ENCODE results near the gene RASGRF1. TPM values are rescaled to one million over a fixed set of nuclear protein-coding genes. Genes with fewer than 3 reads are reported as not detected.

The RASGRF1 gene
- total and polyA plus RNA-seq, 7 donors, result 0.14 to 1.2 (median 0.58) TPM; not detected in 1

DNA sequence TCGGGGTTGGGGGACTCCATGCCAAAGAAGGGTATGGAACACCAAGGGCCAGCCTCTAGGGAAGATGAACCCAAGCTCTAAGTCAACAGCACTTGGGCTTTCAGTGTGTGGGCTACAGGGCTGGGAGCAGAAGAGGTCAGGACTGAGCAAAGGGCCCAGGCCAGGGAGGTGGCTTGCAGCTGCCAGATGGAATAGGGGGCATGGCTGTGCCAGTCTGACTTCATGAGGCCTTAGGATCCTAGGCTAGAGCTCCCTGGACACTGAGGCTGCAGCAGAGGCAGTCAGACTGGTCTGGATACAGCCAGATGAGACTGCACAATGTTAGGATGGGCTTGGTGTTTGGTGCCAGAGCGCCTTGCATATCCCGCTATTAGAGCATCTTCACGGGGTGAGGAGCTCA lies 3.8 kb downstream of the RASGRF1 start:
- Histone ChIP-seq H3K4me1 (peaks cover 0 to 27% (median 26%) of the 10 kb centered on the region in 4 donors), H3K36me3 (no peaks in the 10 kb centered on the region), H3K27me3 (peaks cover 20 to 56% (median 42%) of the 10 kb centered on the region in 3 donors), H3K9me3 (no peaks in the 10 kb centered on the region), H3K4me3 (no peak overlapping the region), H3K27ac (no peak overlapping the region)
- WGBS, 2 donors, result 66 to 81% methylated on average over 4 of the region's 4 CpGs
- intact Hi-C loops (cut with DNase I), result no loop called here
- DNase-seq, result no peak
- TF ChIP-seq, protein P1, sequence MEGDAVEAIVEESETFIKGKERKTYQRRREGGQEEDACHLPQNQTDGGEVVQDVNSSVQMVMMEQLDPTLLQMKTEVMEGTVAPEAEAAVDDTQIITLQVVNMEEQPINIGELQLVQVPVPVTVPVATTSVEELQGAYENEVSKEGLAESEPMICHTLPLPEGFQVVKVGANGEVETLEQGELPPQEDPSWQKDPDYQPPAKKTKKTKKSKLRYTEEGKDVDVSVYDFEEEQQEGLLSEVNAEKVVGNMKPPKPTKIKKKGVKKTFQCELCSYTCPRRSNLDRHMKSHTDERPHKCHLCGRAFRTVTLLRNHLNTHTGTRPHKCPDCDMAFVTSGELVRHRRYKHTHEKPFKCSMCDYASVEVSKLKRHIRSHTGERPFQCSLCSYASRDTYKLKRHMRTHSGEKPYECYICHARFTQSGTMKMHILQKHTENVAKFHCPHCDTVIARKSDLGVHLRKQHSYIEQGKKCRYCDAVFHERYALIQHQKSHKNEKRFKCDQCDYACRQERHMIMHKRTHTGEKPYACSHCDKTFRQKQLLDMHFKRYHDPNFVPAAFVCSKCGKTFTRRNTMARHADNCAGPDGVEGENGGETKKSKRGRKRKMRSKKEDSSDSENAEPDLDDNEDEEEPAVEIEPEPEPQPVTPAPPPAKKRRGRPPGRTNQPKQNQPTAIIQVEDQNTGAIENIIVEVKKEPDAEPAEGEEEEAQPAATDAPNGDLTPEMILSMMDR (IDR thresholded peaks at IDR 0.05), result no peak
- no peak for TF ChIP-seq POLR2AphosphoS5 (IDR thresholded peaks at IDR 0.05)
- TF ChIP-seq POLR2A (IDR thresholded peaks at IDR 0.05), result no peak
- TF ChIP-seq EP300 (IDR thresholded peaks at IDR 0.05), result no peak

GRCh38 chr15:79084308-79084968 lies 6.1 kb downstream of the RASGRF1 start:
- H3K36me3 ChIP-seq, result no peaks in the 10 kb centered on the region
- no peaks in the 10 kb centered on the region for H3K9me3 ChIP-seq
- peaks cover 0 to 5% (median 3%) of the 10 kb centered on the region in 4 donors for H3K4me1 ChIP-seq
- TF ChIP-seq EP300 (IDR thresholded peaks at IDR 0.05) (no peak), POLR2AphosphoS5 (IDR thresholded peaks at IDR 0.05) (no peak), POLR2A (IDR thresholded peaks at IDR 0.05) (no peak)
- TF ChIP-seq, protein P1 (IDR thresholded peaks at IDR 0.05), result no peak
- 67 to 76% methylated on average over 14 of the region's 14 CpGs for WGBS, 2 donors
- H3K27me3 ChIP-seq, result peaks cover 5 to 32% (median 18%) of the 10 kb centered on the region in 3 donors
- H3K27ac ChIP-seq, result no peak overlapping the region
- DNase-seq, result no peak
- no peak overlapping the region for H3K4me3 ChIP-seq
- intact Hi-C loops (cut with DNase I), result no loop called here

GRCh38 chr15:79083154-79083553 lies 7.4 kb downstream of the RASGRF1 start:
- Histone ChIP-seq H3K27ac (no peak overlapping the region), H3K36me3 (no peaks in the 10 kb centered on the region), H3K27me3 (peaks cover 0 to 20% (median 5%) of the 10 kb centered on the region in 3 donors), H3K9me3 (no peaks in the 10 kb centered on the region), H3K4me3 (no peak overlapping the region), H3K4me1 (no peaks in the 10 kb centered on the region)
- DNase-seq, result no peak
- intact Hi-C loops (cut with DNase I), result no loop called here
- 60 to 79% methylated on average over 14 of the region's 14 CpGs for WGBS, 2 donors
- TF ChIP-seq POLR2A (IDR thresholded peaks at IDR 0.05) (no peak), EP300 (IDR thresholded peaks at IDR 0.05) (no peak), POLR2AphosphoS5 (IDR thresholded peaks at IDR 0.05) (no peak)
- TF ChIP-seq, protein P1 (IDR thresholded peaks at IDR 0.05), result no peak

- intact Hi-C loops (cut with DNase I), result no loop called here
- H3K4me1 ChIP-seq, result no peaks in the 10 kb centered on the region
- H3K9me3 ChIP-seq, result no peaks in the 10 kb centered on the region
- no peak for DNase-seq
- WGBS, 2 donors, result 64 to 81% methylated on average over 6 of the region's 6 CpGs
- no peak overlapping the region for H3K27ac ChIP-seq
- H3K36me3 ChIP-seq, result no peaks in the 10 kb centered on the region
- no peak overlapping the region for H3K4me3 ChIP-seq
- TF ChIP-seq EP300 (IDR thresholded peaks at IDR 0.05) (no peak), POLR2AphosphoS5 (IDR thresholded peaks at IDR 0.05) (no peak), POLR2A (IDR thresholded peaks at IDR 0.05) (no peak)
- TF ChIP-seq, protein P1 (IDR thresholded peaks at IDR 0.05), result no peak
- H3K27me3 ChIP-seq, result peaks cover 0 to 13% (median 3%) of the 10 kb centered on the region in 3 donors
Measured at GRCh38 chr15:79082363-79083070, 8.1 kb downstream of the RASGRF1 start.
